HS-27A (cell line): ENCODE measurements around the gene NOXA1.
"Not testable (repeated sequence)": the region's sequence is repeated elsewhere in the genome, so short reads cannot be mapped to it uniquely, and the experiment has no call there.

Experiments used
- DNase-seq: peaks from one replicate; pipeline ENCODE4 v3.0.0-alpha.2; 2012; ENCODE audit warnings: low read depth, missing footprints

NOXA1 gene

DNA sequence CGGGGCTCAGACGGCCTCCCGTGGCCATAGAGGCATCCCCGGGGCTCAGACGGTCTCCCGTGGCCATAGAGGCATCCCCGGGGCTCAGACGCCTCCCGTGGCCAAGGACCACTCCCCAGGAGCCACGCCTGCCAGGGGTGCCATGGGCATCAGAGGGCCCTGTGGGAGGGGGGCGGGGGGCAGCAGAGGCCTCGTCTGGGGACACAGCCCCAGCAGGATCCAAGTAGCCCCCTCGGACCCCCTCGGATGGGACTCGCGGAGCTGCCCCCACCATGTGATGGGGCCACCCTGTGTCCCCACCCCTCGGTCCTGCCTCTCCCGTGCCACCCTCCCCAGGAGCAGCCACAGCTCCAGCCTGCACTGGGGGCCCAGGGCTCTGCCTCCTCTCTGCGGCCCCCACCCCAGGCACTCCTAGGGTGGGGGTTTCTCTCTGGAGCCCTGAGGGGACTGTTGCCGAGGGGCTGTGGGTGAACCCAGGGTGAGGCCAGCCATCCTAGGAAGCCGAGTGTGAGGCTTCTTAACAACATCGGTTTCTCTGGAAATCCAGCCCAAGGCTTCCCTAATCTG lies 15.5 kb downstream of the NOXA1 start:
- DNase-seq: no peak

DNA sequence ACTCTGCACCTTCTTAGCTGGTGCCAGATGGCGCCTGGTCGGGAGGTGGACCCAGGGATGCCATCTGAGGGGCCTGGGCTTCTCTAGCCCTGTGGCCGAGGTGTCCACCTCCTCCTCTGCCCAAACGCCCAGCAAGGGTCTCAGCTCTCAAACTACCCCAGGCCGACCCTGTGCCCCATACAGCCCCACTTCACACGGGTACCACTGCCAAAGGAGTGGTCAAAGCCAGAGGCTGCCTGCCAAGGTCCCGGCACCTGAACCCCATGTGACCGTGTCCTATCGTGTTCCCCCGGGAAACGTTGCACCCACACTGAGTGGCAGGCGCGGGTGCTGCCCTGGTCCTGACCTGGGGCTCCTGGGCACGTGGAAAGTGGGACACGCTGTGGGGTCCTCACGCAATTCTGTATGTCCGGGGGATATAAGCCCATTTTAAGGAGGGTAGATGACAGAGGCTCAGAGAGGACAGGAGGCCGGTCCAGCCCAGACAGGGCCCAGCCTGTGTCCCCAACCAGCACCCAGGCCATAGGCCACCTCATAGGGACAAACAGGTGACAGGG lies 16.0 kb downstream of the NOXA1 start:
- DNase-seq: no peak

DNA sequence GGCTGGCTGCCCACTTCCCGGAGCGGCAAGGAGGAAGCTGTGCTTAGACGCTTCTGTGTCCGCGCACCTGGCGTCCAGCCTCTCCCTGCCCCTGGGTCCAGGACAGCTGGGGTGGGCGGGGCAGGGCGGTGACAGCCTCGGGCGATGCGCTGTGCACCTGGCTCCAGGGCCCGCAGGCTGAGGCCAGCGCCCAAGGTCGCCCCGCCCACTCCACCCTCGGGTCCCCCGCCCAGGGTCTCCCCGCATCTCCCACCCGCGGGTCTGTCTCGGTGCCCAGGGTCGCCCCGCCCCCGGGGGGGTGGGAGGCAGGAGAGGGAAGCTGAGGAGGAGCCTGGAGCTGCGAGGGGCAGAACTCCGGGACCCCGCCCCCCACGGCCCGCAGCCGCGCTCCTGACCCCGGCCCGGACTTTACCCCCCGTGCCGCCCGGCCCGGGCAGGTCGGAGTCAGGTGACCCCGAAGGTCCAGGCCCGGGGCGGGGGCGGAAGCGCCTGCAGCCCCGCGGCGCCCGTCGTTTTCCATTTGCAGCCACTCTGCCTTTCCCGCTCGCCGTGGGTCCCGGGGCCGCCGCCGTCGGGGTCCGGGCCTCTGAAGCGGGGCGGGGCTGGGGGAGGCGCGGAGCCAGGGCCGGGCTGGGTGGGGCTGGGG lies 18.2 kb downstream of the NOXA1 start, which contains the start of gene ENTPD8:
Gene ENTPD8 (minus strand): TSS at position 69 of the 646 bp plus-strand sequence. CDS start 3,072 bp downstream, outside the sequence.
- no peak for DNase-seq

DNA sequence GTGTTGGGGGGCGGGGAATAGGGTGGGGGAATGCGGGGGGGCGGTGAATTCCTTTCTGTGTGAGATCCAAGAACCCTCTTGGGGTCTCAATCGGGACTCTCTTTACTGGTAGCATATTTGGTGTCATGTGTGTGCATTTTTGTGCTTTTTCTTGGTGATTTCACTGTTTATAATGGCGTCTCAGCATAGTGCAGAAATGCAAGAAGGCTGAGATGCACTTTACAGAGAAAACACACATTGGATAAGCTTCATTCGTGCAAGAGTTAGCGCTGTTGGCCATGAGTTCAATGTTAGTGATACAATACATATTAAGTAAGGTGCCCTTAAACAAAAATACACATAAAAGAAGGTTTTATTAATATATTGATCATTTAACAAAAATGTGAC lies 18.7 kb downstream of the NOXA1 start:
- DNase-seq: no peak

DNA sequence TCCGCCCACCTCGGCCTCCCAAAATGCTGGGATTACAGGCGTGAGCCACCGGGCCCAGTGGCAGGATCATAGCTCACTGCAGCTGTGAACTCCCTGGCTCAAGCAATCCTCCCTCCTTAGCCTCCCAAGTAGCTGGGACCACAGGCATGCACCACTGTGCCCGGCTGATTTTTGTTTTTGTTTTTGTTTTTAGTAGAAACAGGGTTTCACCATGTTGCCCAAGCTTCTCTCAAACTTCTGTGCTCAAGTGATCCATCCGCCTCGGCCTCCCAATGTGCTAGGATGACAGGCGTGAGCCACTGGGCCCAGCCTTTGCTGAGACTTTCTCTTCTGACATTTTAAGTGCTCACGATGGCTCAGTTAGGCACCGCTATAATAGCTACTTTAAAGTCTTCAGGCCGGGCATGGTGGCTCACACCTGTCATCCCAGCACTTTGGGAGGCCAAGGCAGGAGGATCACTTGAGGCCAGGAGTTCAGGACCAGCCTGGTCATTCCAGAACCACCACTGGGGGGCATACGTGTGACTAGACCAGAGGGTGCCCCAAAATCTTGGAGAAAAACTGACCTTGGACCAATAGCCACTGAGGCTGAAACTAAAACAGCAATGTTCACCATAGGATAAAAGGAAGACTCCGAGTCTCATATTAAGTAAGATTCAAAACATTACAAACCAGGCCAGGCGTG lies 21.1 kb downstream of the NOXA1 start:
- no peak for DNase-seq

DNA sequence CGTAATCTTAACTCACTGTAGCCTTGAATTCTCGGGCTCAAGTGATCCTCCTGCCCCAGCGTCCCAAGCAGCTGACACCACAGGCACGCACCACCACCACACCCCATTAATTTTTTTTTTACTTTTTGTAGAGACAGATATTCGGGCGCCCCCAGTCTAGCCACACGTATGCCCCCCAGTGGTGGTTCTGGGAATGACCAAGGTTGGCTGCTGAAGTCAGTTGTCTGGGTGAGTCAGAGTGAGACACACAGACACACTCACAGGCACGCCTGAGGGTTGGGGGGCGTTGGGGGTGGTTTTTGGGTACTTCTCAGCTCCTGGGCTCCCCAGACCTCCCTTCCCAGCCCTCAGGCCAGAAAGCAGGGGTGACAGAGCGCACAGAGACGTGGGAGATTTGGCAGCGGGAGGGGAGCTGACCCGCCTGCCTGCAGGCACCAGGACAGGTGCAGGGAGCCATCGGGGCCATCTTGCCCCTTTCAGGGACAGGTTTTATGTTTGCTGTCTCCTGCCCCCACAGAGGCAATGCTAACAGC lies 22.1 kb downstream of the NOXA1 start:
- DNase-seq: peak; percentile 30

DNA sequence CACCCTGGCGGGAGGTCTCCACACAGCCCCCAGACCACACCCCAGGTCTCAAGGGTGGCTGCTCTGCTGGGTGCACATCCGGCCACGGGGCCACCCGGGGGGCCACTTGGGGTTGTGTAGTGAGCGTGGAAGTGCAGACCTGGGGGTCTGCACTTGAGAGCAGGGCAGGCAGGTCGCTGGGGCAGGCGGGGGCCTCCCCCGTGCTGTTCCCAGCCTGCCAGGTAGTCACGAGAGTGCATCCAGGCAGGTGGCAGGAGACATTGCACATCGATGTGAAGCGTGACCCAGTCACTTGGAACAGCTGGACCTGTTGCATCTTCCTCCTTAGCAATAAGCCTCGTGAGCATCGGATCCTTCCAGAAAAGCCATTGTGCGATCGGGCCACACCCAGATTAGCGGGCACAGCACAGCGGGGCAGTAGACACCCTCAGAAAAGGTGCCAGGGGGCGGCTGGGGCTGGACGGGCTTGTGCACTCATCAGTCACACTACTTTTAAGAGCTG lies 22.8 kb downstream of the NOXA1 start:
- DNase-seq: no peak

DNA sequence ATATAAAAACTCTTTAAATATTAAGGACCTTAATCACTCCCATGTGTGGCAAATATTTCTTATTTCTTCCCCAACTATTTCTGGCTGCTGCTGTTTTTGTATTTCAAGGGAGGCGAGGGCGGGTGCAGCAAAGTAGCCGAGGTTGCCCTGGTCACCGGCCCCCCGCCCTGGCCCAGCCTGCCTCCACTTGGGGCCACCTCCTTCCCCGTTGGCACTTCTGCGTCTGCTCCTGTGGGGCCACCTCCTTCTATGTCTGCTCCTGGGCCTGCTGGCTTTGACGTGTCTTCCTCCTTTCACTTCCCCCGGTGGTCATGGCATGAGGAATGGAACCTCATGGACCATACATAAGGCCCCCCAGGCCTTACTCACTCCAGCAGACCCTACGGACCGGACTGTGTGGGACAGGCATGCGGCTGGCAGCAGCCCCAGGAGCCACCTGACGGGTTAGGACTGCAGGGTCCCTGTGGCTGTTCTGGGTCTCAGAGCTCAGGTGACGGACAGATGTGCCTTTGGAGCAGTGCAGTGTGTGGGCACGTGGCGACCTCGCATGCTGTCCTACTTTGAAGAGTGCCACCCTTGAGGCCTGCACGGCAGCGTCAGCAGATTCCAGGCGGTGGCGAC lies 23.8 kb downstream of the NOXA1 start:
- no peak for DNase-seq

DNA sequence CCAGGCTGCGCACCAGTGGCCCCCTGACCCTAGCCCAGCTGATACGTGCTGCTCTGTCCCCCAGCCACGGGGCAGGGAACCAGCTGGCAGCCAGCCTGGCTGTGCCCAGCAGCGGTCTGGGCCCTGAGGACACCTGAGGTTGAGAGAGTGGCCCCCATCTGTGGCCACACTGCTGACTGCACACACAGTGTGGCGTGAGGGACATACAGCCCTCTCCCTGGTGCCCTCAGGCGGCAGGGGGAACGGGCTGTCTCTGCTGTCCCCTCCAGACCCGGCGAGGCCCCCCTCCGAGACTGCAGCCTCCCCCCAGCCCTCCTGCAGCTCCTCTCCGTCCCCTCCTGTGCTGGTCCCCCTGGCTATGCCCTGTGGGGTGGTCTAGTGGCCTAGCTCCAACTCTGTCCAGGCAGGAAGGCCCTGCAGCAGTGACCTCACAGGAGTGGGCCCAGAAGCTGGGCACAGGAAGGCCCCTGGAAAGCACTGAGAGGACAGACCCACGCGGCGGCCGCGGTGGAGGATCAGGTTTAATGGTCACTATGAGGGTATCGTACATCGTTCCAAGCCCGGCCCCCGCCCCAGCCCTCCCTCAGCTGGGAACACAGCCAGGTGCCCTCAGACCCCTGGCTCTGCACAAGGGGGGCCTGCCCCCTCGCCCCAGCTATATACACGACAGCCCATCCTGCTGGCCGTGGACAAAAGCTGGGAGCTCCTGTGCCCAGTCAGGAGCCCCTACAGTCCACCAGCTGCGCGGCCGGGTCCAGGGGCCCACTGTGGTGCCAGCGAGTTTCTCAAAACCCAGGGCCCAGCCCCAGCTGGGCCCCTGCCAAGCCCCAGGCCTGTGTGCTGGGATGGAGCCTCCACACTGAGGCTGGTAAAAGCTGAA lies 24.8 kb downstream of the NOXA1 start:
- DNase-seq: no peak

DNA sequence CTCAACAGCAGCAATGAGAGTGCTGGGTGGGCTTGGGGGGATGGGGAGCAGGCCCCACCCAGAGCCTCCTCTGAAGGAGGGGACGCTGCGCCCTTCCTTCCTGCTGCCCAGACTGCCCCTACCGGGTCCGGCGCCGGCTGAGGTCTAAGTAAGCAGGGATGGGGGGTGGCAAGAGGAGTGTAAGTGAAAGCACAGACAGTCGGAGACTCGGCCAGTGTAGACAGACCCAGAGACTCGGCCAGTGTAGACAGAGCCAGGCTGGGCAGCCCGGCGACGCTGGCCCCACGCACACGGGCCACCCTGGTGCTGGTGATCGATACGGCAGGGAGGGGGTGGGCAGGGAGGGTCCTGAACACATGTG lies 25.4 kb downstream of the NOXA1 start:
- DNase-seq: no peak

DNA sequence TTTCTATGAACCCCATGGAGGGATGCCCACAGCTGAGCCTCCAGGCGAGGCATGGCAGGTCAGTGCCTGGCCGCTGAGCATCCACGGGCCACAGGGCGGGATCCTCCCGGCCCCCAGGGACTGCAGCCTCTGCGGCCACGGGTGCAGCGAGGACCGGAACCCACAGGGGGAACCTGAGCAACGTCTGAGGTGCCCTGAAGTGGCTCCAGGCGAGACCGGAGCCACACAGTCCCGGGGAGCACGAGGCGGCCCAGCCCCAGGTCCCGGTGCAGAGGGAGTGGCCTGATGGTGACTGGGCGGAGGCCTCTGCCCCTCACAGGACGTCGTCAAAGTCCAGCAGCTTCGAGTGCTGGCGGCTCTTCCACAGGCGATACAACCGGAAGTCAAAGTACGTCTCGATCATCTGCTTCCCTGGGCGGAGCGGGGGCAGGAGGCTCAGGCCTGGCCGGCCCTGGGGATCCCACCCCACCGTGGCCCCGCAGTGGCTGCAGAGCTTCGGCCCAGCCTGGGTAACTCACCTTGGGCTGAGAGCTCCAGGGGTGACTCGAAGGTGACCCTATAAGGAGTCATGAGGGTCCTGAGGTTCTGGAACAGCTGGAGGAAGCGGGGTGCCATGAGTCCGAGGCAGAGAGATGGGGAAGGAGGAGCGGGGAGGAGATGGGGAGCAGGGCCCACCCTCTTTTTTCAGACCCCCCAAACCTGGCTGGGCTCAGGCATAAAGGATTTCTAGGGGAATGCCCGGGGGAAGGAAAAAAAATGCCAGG lies 26.1 kb downstream of the NOXA1 start:
- no peak for DNase-seq

DNA sequence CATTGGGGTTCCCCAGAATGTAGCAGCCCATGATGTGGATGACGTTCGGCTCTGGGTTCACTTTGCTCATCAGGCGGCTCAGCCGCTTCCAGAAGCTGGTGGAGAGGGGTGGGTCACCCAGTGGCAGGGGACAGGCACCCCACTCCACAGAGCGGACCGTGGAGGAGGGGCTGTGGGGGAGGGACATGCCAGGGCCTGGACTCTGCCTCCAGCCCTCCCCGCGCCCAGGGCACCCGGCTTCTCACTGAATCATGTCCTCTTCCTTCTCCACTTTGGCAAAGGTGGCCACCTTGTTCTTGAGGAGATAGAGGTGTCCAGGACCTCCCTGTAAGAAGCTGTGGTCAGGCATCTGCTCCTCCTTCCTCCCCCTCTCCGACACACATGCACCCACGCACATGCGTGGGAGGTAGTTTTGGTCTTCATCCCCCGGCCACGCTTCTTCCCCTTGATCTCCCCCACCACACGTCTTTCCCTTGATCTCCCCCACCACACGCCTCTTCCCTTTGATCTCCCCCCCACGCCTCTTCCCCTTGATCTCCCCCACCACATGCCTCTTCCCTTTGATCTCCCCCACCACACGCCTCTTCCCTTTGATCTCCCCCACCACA lies 26.8 kb downstream of the NOXA1 start:
- DNase-seq: no peak

DNA sequence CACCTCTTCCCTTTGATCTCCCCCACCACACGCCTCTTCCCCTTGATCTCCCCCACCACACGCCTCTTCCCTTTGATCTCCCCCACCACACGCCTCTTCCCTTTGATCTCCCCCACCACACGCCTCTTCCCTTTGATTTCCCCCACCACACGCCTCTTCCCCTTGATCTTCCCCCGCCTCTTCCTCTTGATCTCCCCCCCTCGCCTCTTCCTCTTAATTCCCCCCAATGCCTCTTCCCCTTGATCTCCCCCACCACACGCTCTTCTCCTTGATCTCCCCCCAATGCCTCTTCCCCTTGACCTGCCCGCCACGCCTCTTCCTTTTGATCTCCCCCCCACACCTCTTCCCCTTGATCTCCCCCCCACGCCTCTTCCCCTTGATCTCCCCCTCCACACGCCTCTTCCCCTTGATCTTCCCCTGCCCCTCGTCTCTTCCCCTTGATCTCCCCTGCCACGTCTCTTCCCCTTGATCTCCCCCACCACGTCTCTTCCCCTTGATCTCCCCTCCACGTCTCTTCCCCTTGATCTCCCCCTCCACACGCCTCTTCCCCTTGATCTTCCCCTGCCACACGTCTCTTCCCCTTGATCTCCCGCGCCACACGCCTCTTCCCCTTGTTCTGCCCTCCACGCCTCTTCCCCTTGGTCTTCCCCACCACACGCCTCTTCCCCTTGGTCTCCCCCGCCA lies 27.5 kb downstream of the NOXA1 start:
- DNase-seq: not testable (repeated sequence)

DNA sequence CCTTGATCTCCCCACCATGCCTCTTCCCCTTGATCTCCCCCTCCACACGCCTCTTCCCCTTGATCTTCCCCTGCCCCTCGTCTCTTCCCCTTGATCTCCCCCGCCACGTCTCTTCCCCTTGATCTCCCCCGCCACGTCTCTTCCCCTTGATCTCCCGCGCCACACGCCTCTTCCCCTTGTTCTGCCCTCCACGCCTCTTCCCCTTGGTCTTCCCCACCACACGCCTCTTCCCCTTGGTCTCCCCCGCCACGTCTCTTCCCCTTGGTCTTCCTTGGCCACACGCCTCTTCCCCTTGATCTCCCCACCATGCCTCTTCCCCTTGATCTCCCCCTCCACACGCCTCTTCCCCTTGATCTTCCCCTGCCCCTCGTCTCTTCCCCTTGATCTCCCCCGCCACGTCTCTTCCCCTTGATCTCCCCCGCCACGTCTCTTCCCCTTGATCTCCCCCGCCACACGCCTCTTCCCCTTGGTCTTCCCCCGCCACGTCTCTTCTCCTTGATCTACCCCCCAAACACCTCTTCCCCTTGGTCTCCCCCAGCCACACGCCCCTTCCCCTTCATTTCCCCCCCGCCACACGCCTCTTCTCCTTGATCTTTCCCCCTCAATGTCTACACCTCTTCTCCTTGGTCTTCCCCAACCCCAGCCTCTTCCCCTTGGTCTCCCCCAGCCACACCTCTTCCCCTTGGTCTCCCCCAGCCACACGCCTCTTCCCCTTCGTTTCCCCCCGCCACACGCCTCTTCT lies 28.2 kb downstream of the NOXA1 start:
- not testable (repeated sequence) for DNase-seq

DNA sequence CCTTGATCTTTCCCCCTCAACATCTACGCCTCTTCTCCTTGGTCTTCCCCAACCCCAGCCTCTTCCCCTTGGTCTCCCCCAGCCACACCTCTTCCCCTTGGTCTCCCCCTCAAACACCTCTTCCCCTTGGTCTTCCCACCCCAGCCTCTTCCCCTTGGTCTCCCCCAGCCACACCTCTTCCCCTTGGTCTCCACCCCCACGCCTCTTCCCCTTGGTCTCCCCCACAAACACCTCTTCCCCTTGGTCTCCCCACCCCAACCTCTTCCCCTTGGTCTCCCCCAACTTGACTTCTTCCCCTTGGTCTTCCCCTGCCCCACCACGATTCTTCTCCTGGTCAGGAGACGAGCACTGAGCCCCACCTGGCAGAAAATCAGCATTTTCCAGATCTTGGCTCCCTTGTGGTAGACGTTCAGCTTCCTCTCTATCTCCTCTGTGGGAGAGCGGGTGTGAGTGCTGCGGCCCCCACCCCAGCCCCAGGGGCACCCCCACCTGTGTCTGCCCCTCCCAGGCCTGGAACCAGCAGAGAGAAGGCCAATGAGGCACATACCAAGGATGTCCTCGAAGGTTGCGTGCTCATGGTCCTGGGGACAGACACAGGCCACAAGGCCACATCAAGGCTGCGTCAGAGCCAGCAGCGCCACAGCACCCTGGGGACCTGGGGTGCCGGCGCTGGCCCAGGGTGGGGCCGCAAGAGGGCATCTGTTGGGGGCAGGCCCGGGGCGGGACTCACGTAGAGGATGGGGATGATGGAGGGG lies 29.0 kb downstream of the NOXA1 start:
- DNase-seq: no peak

DNA sequence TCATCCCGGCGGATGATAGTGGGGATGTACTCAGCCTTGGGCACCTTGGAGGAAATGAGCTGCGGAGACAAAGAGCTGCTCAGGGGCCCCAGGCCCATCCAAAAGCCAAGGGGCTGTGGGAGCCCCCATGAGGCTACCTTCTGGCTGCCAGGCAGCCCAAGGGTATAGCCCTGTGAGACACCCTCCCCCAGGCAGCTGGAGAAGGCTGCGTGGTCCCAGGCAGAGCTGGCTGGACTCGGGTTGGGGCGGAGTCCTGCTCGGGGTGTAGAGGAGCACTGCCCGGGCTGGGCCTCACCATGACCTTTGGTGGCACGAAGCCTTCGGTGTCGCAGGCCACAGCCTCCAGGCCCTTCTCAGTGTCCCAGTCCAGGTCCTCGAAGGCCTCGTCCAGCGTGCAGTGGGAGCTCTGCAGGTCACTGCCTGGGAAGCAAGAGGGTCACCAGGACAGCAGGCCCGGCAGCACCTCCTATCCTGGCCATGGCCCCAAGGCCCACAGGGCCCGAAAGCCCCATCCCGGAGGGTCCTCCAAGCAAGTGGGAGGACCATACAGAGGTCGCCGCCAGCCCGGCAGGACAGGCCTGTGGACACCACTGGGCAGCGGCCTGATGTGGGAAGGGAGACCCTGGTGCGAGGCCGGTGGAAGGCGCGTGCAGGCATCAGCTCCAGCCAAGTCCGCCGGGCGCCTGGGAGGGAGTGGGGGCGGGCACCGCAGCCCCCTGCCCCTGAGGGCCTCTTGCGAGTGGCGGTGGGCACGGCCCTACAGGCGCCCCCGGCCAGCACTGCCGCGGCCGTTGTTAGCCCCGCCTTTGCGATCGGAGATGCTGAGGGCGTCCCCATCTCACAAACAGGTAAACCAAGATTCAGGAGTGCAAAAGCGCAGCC lies 29.8 kb downstream of the NOXA1 start:
- no peak for DNase-seq

DNA sequence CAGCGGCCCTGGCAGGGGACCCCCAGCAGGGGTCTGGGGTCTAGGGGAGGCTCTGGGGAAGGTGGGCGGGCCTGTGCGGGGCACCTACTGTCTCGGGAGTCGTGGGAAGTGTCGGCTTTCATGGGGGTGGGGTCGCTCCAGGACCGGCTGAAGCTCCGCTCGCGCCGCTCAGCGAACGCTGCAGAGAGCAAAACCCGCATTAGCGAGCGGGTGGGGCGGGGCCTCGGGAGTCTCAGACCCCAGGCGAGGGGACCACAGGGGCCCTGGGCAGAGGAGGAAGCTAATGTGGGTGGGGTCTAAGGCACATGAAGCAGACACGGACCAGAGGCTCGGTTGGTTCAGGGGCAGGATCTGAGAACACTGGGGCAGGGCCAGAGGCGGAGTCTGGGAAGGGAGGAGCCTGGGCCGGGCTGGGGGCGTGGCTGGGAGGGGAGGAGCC lies 30.5 kb downstream of the NOXA1 start:
- no peak for DNase-seq
